Measurements from ENCODE around the gene AKT1.

The AKT1 gene

DNA sequence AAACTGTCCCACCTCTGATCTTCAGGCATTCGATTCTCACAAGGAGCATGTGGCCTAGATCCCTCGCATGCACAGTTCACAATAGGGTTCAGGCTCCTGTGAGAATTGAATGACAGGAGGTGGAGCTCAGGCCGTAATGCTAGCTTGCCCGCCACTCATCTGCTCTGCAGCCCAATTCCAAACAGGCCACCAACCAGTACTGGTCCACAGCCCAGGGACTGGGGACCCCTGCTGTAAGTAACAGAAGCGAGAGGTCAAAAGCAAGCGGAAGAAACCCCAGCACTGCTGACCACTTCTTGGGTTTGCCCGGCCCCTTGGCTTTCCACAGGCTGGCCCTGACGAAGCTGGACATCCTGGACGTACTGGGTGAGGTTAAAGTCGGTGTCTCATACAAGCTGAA, 51.1 kb downstream of the AKT1 start:
- TF ChIP-seq, protein P1, sequence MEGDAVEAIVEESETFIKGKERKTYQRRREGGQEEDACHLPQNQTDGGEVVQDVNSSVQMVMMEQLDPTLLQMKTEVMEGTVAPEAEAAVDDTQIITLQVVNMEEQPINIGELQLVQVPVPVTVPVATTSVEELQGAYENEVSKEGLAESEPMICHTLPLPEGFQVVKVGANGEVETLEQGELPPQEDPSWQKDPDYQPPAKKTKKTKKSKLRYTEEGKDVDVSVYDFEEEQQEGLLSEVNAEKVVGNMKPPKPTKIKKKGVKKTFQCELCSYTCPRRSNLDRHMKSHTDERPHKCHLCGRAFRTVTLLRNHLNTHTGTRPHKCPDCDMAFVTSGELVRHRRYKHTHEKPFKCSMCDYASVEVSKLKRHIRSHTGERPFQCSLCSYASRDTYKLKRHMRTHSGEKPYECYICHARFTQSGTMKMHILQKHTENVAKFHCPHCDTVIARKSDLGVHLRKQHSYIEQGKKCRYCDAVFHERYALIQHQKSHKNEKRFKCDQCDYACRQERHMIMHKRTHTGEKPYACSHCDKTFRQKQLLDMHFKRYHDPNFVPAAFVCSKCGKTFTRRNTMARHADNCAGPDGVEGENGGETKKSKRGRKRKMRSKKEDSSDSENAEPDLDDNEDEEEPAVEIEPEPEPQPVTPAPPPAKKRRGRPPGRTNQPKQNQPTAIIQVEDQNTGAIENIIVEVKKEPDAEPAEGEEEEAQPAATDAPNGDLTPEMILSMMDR (IDR thresholded peaks at IDR 0.05; ENCODE audit: borderline replicate concordance, control extremely low read depth, extremely low read depth, insufficient read depth, missing control alignments), result no peak
- no peak for DNase-seq (ENCODE audit: low spot score)
- in situ Hi-C loops (cut with MboI; ENCODE audit: low sequenced_read_pairs, unreplicated experiment), result no loop called here

- DNase-seq (ENCODE audit: low spot score), result no peak
- in situ Hi-C loops (cut with MboI; ENCODE audit: low sequenced_read_pairs, unreplicated experiment), result no loop called here
- TF ChIP-seq, protein P1 (IDR thresholded peaks at IDR 0.05; ENCODE audit: borderline replicate concordance, control extremely low read depth, extremely low read depth, insufficient read depth, missing control alignments), result no peak
Observed at GRCh38 chr14:104743461-104744380, 51.8 kb downstream of the AKT1 start.

GRCh38 chr14:104742586-104743455, 52.7 kb downstream of the AKT1 start:
- TF ChIP-seq, protein P1 (IDR thresholded peaks at IDR 0.05; ENCODE audit: borderline replicate concordance, control extremely low read depth, extremely low read depth, insufficient read depth, missing control alignments), result no peak
- in situ Hi-C loops (cut with MboI; ENCODE audit: low sequenced_read_pairs, unreplicated experiment), result no loop called here
- DNase-seq (ENCODE audit: low spot score), result no peak

DNA sequence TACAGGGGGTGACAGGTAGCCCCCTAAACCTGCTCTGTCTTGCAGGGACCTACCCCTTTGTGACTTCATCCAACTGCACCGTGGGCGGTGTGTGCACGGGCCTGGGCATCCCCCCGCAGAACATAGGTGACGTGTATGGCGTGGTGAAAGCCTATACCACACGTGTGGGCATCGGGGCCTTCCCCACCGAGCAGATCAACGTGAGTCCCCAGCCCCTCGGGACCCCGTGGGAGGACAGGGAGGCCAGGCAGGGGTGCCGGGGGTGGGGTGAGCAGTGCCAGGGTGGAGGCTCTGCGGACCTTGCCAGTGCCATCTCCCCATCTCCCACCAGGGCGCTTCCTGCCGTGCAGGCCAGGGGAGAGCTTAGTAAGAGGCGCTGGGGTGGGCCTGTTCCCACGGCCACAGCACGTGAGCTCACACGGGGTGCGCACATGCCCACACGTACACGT, 53.7 kb downstream of the AKT1 start:
- DNase-seq (ENCODE audit: low spot score), result no peak
- TF ChIP-seq, protein P1 (IDR thresholded peaks at IDR 0.05; ENCODE audit: borderline replicate concordance, control extremely low read depth, extremely low read depth, insufficient read depth, missing control alignments), result no peak
- in situ Hi-C loops (cut with MboI; ENCODE audit: low sequenced_read_pairs, unreplicated experiment), result no loop called here

GRCh38 chr14:104741108-104741802, 54.3 kb downstream of the AKT1 start:
- TF ChIP-seq, protein P1 (IDR thresholded peaks at IDR 0.05; ENCODE audit: borderline replicate concordance, control extremely low read depth, extremely low read depth, insufficient read depth, missing control alignments), result no peak
- DNase-seq (ENCODE audit: low spot score), result no peak
- in situ Hi-C loops (cut with MboI; ENCODE audit: low sequenced_read_pairs, unreplicated experiment), result no loop called here
